OCI-LY7 (cell line): ENCODE results near the gene PTGES3L. TPM values are rescaled to one million over a fixed set of nuclear protein-coding genes. Genes with fewer than 3 reads are reported as not detected.
"Not testable (repeated sequence)": the region's sequence is repeated elsewhere in the genome, so short reads cannot be mapped to it uniquely, and the experiment has no call there.

Source experiments
- BruUV-seq: library from RNA; stranded (reverse); fragments of 400-500 nt; replicated peaks from 2 replicates; lab custom pipeline; 2021; lab: Mats Ljungman, UMichigan
- CTCF ChIA-PET: fragments of 300-600 bp; sonication (Branson Sonifier 250); formaldehyde crosslinking; loops from one replicate; lab custom pipeline; 2022; ENCODE audit warnings: antibody characterized with exemption; ENCODE audit not compliant: unreplicated experiment; lab: Charles Lee
- POLR2A ChIA-PET: fragments of 300-600 bp; sonication (Branson Sonifier 250); formaldehyde crosslinking; loops from one replicate; lab custom pipeline; 2022; ENCODE audit warnings: antibody characterized with exemption; lab: Charles Lee
- DNase-seq: peaks from one replicate; pipeline ENCODE4 v3.0.0-alpha.2; 2015; ENCODE audit warnings: low spot score
- H2AFZ ChIP-seq: fragments of 200-600 bp; sonication (generic), shearing (Covaris generic); 2 replicates; pipeline ENCODE4 v1.6.1; 2014; ENCODE audit warnings: mild to moderate bottlenecking, antibody characterized with exemption, low read length, moderate library complexity
- H3K27ac ChIP-seq: fragments of 200-600 bp; sonication (generic); 2 replicates; pipeline ENCODE4 v1.5.1; 2014; ENCODE audit warnings: mixed run types, low read depth, mild to moderate bottlenecking, moderate library complexity, low read length, inconsistent platforms; ENCODE audit not compliant: poor library complexity, severe bottlenecking
- H3K36me3 ChIP-seq: fragments of 200-600 bp; sonication (generic); 2 replicates; pipeline ENCODE4 v1.6.1; 2014; ENCODE audit warnings: mild to moderate bottlenecking, antibody characterized with exemption, low read length, moderate library complexity, mixed read lengths; ENCODE audit not compliant: insufficient read depth
- H3K4me1 ChIP-seq: fragments of 200-600 bp; sonication (generic); 2 replicates; pipeline ENCODE4 v1.5.1; 2014; ENCODE audit warnings: mild to moderate bottlenecking, low read length; ENCODE audit not compliant: insufficient read depth, poor library complexity, severe bottlenecking
- H3K4me2 ChIP-seq: fragments of 200-600 bp; sonication (generic); 2 replicates; pipeline ENCODE4 v1.6.1; 2014; ENCODE audit warnings: mild to moderate bottlenecking, low read length
- H3K4me3 ChIP-seq: fragments of 200-600 bp; sonication (generic); 2 replicates; pipeline ENCODE4 v1.5.1; 2014; ENCODE audit warnings: mild to moderate bottlenecking, low read depth, low read length; ENCODE audit not compliant: poor library complexity, severe bottlenecking
- H3K79me2 ChIP-seq: fragments of 200-600 bp; sonication (generic); 2 replicates; pipeline ENCODE4 v1.6.1; 2016; ENCODE audit warnings: low read depth, mild to moderate bottlenecking, low read length, moderate library complexity, mixed read lengths; ENCODE audit not compliant: insufficient read depth
- H3K9me2 ChIP-seq: fragments of 200-600 bp; sonication (generic); 2 replicates; pipeline ENCODE4 v1.6.1; 2016; ENCODE audit warnings: mild to moderate bottlenecking, low read length, mixed read lengths; ENCODE audit not compliant: insufficient read depth
- H3K9me3 ChIP-seq: fragments of 200-600 bp; sonication (generic); 2 replicates; pipeline ENCODE4 v1.6.1; 2014; ENCODE audit warnings: mild to moderate bottlenecking, mixed run types, low read length, mixed read lengths
- H4K20me1 ChIP-seq: fragments of 200-600 bp; sonication (generic); 2 replicates; pipeline ENCODE4 v1.6.1; 2014; ENCODE audit warnings: mild to moderate bottlenecking, antibody characterized with exemption, low read length, moderate library complexity, mixed read lengths; ENCODE audit not compliant: insufficient read depth
- CTCF ChIP-seq: fragments of 200-600 bp; sonication (generic); conservative IDR thresholded peaks from 2 replicates; pipeline ENCODE4 v1.5.1; 2014; ENCODE audit warnings: mild to moderate bottlenecking, antibody characterized with exemption, low read length, moderate library complexity, mixed read lengths
- EZH2phosphoT487 ChIP-seq: fragments of 200-600 bp; sonication (generic); IDR thresholded peaks from 2 replicates; pipeline ENCODE4 v1.6.1; 2018; ENCODE audit warnings: low read depth, borderline replicate concordance, mild to moderate bottlenecking, mixed run types, antibody characterized with exemption, low read length, moderate library complexity, mixed read lengths
- intact Hi-C: fragments of 100-400 bp; cut with micrococcal nuclease; formaldehyde crosslinking; loops from one replicate; pipeline ENCODE4 v1.10.0; 2022; ENCODE audit not compliant: unreplicated experiment
- total RNA-seq, 2 experiments: library from RNA; depleted of rRNA in 1 of 2; stranded (reverse); fragments of >200 nt in 1 of 2; shearing (Covaris generic) in 1 of 2; gene quantifications; 2 replicates each; pipeline ENCODE4 v1.2.3, GENCODE V29; 2014 to 2022

The PTGES3L gene
- total RNA-seq, 2 experiments from 2014 or later: 0.13 to 2.1 TPM

- Histone ChIP-seq H3K4me2 (peak within 1 kb of the TSS; percentile 88), H2AFZ (peak within 1 kb of the TSS; percentile 86), H3K36me3 (peaks cover 67% of the 10 kb centered on the region), H4K20me1 (peaks cover 14% of the 10 kb centered on the region; the same call in 1 of the 2 replicates), H3K4me1 (peaks cover 20% of the 10 kb centered on the region), H3K9me2 (no peaks in the 10 kb centered on the region), H3K4me3 (peak within 1 kb of the TSS; percentile 95), H3K27ac (peak within 1 kb of the TSS; percentile 63), H3K9me3 (no peaks in the 10 kb centered on the region), H3K79me2 (peaks cover 30% of the 10 kb centered on the region)
- intact Hi-C loops: loop anchor here (1.0 to 5.0 kb wide), 4 partner anchors 13 to 166 kb away; partner anchors contain the start of genes PSME3, PTGES3L and RUNDC1
- ChIA-PET POLR2A (interaction anchor here (0.5 to 2.1 kb wide), 13 partner anchors 10 to 316 kb away, joined by 3 to 21 read pairs (median 3); partner anchors contain the start of gene PSME3), CTCF (interaction anchor here (1.0 to 1.5 kb wide), 4 partner anchors 13 to 321 kb away, joined by 3 to 5 read pairs (median 4); no protein-coding TSS in a partner anchor)
- DNase-seq: peak; percentile 100
- no peak for TF ChIP-seq EZH2phosphoT487
- peak; percentile 93 for TF ChIP-seq CTCF
- BruUV-seq: TSS peak; percentile 90
Measured at GRCh38 chr17:42997984-42998938, 18.4 kb upstream of the PTGES3L start, which contains the start of gene RPL27. RPL27 (plus strand) TSS chr17:42998419; CDS start chr17:42998751, 332 bp downstream.

GRCh38 chr17:42997390-42997983, 17.6 kb upstream of the PTGES3L start:
- CTCF ChIA-PET: interaction anchor here (1.0 to 1.5 kb wide), 4 partner anchors 12 to 320 kb away, joined by 3 to 5 read pairs (median 4); no protein-coding TSS in a partner anchor
- H3K9me3 ChIP-seq: no peaks in the 10 kb centered on the region
- H3K4me2 ChIP-seq: peak overlapping the region; percentile 76
- peak overlapping the region; percentile 63 for H3K27ac ChIP-seq
- POLR2A ChIA-PET: interaction anchor here (0.5 to 2.1 kb wide), 12 partner anchors 11 to 317 kb away, joined by 3 to 21 read pairs (median 4); partner anchors contain the start of gene PSME3
- H3K9me2 ChIP-seq: no peaks in the 10 kb centered on the region
- intact Hi-C loops: loop anchor here (5.0 kb wide), 2 partner anchors 60 to 165 kb away; partner anchors contain the start of gene PSME3
- peaks cover 30% of the 10 kb centered on the region for H3K79me2 ChIP-seq
- H3K4me3 ChIP-seq: peak overlapping the region; percentile 95
- H3K4me1 ChIP-seq: peaks cover 20% of the 10 kb centered on the region
- H3K36me3 ChIP-seq: peaks cover 67% of the 10 kb centered on the region
- H4K20me1 ChIP-seq: peaks cover 14% of the 10 kb centered on the region; the same call in 1 of the 2 replicates
- H2AFZ ChIP-seq: peak overlapping the region; percentile 86
- TF ChIP-seq CTCF (no peak), EZH2phosphoT487 (no peak)
- DNase-seq: no peak
- no TSS peak for BruUV-seq

- BruUV-seq, POLR2A ChIA-PET, H3K9me3 ChIP-seq, DNase-seq, H4K20me1 ChIP-seq, intact Hi-C loops, H3K27ac ChIP-seq, H3K4me3 ChIP-seq, H3K9me2 ChIP-seq, CTCF ChIA-PET, H2AFZ ChIP-seq, H3K79me2 ChIP-seq, H3K4me2 ChIP-seq: not testable (repeated sequence)
- peaks cover 19% of the 10 kb centered on the region for H3K4me1 ChIP-seq
- H3K36me3 ChIP-seq: peaks cover 66% of the 10 kb centered on the region
Measured at GRCh38 chr17:42993913-42994312, 14.0 kb upstream of the PTGES3L start.
